ENCODE data around the gene SHISA9. TPM values are rescaled to one million over a fixed set of nuclear protein-coding genes. Genes with fewer than 3 reads are reported as not detected.

The SHISA9 gene
- total and polyA plus RNA-seq, 4 donors: under 0.01 to 0.46 (median 0.07) TPM

DNA sequence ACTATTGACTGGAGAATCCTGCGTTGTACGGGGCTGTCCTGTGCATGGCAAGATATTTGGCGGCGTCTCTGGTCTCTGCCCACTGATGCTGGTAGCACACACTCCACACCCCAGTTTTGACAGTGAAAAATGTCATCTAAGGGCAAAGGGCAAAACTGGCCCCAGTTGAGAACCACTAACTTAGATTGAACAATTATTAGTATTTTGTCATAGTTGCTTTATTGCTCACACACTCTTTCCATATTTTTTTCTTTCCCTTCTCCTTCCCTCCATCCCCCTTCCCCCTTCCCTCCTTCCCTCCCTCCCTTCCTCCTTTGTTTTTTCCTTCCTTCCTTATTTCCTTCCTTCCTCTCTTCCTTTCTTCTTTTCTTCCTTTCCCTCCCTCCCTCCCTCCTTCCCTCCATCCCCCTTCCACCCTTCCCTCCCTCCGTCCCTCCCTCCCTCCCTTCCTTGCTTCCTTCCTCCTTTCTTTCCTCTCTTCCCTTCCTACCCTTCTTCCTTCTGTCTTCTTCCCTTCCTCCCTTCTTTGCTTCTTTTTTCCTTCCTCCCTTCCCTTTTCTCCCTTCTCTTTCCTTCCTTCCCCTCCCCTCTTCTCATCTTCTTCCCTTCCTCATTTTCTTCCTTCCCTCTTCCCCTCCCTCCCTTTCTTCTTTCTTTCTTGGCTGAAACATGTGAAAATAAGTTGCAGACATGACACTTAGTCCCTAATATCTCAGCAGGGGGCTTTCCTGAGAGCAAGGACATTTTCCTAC lies 5.5 kb downstream of the SHISA9 start:
- 80 to 84% methylated on average over 5 of the region's 5 CpGs for WGBS, 2 donors

DNA sequence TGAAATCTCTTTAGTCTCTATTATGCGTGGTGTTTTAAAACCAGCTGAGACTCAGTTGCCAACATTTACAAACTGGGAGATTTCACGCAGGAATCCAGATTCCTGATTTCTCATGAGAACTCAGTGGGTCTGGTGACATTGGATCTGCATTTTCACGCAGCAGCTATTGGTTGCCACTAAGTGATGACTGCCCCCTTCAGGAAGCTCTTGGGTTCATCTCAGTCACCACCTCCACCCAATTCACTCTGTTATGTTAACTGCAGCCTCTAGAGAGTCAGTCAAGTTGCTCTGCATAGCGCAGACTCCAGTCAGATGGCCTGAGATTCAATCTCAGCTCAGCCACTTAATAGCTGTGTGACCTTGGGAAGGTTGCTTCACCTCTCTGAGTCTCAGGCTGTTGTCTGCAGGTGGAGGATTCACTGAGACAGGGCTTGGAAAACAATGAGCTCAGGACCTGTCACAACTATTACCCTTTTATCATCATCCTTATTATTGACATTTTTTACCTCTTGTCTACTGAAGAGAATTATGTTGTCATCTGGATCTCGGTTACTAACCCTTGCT lies 6.4 kb downstream of the SHISA9 start:
- Histone ChIP-seq H3K36me3 (ENCODE audit: control insufficient read depth in 4 of 4, insufficient read depth in 4 of 4, low read length in 4 of 4) (no peaks in the 10 kb centered on the region), H3K4me1 (ENCODE audit: control insufficient read depth in 5 of 5, insufficient read depth in 5 of 5, low read length in 5 of 5) (peaks cover 0 to 5% (median 0%) of the 10 kb centered on the region in 5 donors), H3K9me3 (ENCODE audit: control insufficient read depth in 4 of 4, insufficient read depth in 3 of 4, low read length in 3 of 4) (peaks cover 0 to 5% (median 0%) of the 10 kb centered on the region in 4 donors), H3K27ac (ENCODE audit: low read depth in 1 of 2, low read length in 1 of 2) (no peak overlapping the region), H3K9ac (ENCODE audit: insufficient read depth in 1 of 2, low read length in 2 of 2) (no peak overlapping the region), H3K4me3 (no peak overlapping the region), H3K27me3 (ENCODE audit: control insufficient read depth in 3 of 3, insufficient read depth in 3 of 3, low read length in 2 of 3) (peaks cover 26 to 45% (median 27%) of the 10 kb centered on the region in 3 donors)
- DNase-seq (no peak), ATAC-seq (ENCODE audit: insufficient read depth, low FRiP score) (no peak)
- TF ChIP-seq, protein P1, sequence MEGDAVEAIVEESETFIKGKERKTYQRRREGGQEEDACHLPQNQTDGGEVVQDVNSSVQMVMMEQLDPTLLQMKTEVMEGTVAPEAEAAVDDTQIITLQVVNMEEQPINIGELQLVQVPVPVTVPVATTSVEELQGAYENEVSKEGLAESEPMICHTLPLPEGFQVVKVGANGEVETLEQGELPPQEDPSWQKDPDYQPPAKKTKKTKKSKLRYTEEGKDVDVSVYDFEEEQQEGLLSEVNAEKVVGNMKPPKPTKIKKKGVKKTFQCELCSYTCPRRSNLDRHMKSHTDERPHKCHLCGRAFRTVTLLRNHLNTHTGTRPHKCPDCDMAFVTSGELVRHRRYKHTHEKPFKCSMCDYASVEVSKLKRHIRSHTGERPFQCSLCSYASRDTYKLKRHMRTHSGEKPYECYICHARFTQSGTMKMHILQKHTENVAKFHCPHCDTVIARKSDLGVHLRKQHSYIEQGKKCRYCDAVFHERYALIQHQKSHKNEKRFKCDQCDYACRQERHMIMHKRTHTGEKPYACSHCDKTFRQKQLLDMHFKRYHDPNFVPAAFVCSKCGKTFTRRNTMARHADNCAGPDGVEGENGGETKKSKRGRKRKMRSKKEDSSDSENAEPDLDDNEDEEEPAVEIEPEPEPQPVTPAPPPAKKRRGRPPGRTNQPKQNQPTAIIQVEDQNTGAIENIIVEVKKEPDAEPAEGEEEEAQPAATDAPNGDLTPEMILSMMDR (IDR thresholded peaks at IDR 0.05; ENCODE audit: control extremely low read depth, extremely low read depth): no peak
- 51 to 57% methylated on average over 5 of the region's 5 CpGs for WGBS, 2 donors

More for the DNA sequence above, 5.5 kb downstream of the SHISA9 start:
- Histone ChIP-seq H3K9ac (ENCODE audit: insufficient read depth in 1 of 2, low read length in 2 of 2) (no peak overlapping the region), H3K9me3 (ENCODE audit: control insufficient read depth in 4 of 4, insufficient read depth in 3 of 4, low read length in 3 of 4) (peaks cover 0 to 2% (median 0%) of the 10 kb centered on the region in 4 donors), H3K36me3 (ENCODE audit: control insufficient read depth in 4 of 4, insufficient read depth in 4 of 4, low read length in 4 of 4) (no peaks in the 10 kb centered on the region), H3K27ac (ENCODE audit: low read depth in 1 of 2, low read length in 1 of 2) (no peak overlapping the region), H3K4me3 (no peak overlapping the region), H3K4me1 (ENCODE audit: control insufficient read depth in 5 of 5, insufficient read depth in 5 of 5, low read length in 5 of 5) (peaks cover 0 to 11% (median 0%) of the 10 kb centered on the region in 5 donors), H3K27me3 (ENCODE audit: control insufficient read depth in 3 of 3, insufficient read depth in 3 of 3, low read length in 2 of 3) (peaks cover 31 to 51% (median 35%) of the 10 kb centered on the region in 3 donors)
- no peak for DNase-seq
- TF ChIP-seq, protein P1 (IDR thresholded peaks at IDR 0.05; ENCODE audit: control extremely low read depth, extremely low read depth): no peak
- ATAC-seq (ENCODE audit: insufficient read depth, low FRiP score): no peak

DNA sequence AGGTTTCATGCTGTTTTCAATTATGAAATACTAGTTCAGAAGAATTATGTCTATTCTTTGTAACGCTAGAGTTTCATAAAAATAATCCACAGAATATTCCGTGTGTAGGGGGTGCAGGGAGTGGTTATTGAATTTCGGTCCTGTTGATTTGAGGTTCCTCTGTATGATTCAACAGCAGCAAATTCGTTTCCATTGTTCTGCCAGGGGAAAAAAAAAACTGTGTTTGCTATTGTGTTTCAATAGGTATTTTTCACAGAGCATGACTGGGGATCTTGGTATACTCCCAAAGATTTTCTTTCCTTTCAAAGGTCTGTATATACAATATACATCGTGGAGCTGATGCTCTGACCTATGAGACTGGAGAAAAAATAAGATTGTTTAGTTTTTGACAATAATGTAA lies 15.8 kb downstream of the SHISA9 start:
- no peak overlapping the region for H3K27ac ChIP-seq (ENCODE audit: low read depth in 1 of 2, low read length in 1 of 2)
- no peaks in the 10 kb centered on the region for H3K4me1 ChIP-seq (ENCODE audit: control insufficient read depth in 5 of 5, insufficient read depth in 5 of 5, low read length in 5 of 5)
- no peak overlapping the region for H3K4me3 ChIP-seq
- 70 to 77% methylated on average over 5 of the region's 5 CpGs for WGBS, 2 donors
- H3K9me3 ChIP-seq (ENCODE audit: control insufficient read depth in 4 of 4, insufficient read depth in 3 of 4, low read length in 3 of 4): peaks cover 0 to 5% (median 3%) of the 10 kb centered on the region in 4 donors
- TF ChIP-seq, protein P1 (IDR thresholded peaks at IDR 0.05; ENCODE audit: control extremely low read depth, extremely low read depth): no peak
- no peak for ATAC-seq (ENCODE audit: insufficient read depth, low FRiP score)
- H3K9ac ChIP-seq (ENCODE audit: insufficient read depth in 1 of 2, low read length in 2 of 2): no peak overlapping the region
- H3K36me3 ChIP-seq (ENCODE audit: control insufficient read depth in 4 of 4, insufficient read depth in 4 of 4, low read length in 4 of 4): no peaks in the 10 kb centered on the region
- peaks cover 0 to 3% (median 0%) of the 10 kb centered on the region in 3 donors for H3K27me3 ChIP-seq (ENCODE audit: control insufficient read depth in 3 of 3, insufficient read depth in 3 of 3, low read length in 2 of 3)
- no peak for DNase-seq
